GM04503 (cell line): ENCODE measurements around the gene VEGFA.

ENCODE experiments used
- DNase-seq: peaks from one replicate; pipeline ENCODE4 v3.0.0-alpha.2; 2012; ENCODE audit warnings: low read depth

VEGFA gene

GRCh38 chr6:43769526-43770371 lies at the start of gene VEGFA:
TSS of gene VEGFA (plus strand) at chr6:43770211.
- peak; percentile 47 for DNase-seq

GRCh38 chr6:43720999-43721398 lies 49.0 kb upstream of the VEGFA start:
- no peak for DNase-seq

GRCh38 chr6:43722920-43723545 lies 47.0 kb upstream of the VEGFA start:
- no peak for DNase-seq

GRCh38 chr6:43723737-43724295 lies 46.2 kb upstream of the VEGFA start:
- DNase-seq: no peak

DNA sequence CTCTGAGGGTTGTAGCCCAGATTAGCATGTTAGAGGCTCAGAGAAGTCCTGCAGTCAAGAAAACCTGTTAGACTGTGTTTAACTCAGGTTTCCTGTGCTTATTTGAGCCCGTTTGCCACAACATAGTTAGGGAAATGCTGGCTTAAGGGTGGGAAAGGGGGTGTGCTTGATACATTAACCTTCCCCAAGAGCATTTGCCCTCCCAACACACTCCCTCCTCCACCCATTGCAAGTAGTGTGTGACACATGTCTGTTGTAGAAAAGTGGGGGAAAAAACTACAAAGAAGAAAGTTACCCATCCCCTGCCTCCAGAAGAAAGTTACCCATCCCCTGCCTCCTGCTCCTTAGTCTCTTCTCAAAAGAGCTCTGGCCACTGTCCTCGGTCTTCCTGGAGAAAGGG lies 45.7 kb upstream of the VEGFA start:
- no peak for DNase-seq

GRCh38 chr6:43724914-43725642 lies 44.9 kb upstream of the VEGFA start:
- DNase-seq: peak; percentile 42

DNA sequence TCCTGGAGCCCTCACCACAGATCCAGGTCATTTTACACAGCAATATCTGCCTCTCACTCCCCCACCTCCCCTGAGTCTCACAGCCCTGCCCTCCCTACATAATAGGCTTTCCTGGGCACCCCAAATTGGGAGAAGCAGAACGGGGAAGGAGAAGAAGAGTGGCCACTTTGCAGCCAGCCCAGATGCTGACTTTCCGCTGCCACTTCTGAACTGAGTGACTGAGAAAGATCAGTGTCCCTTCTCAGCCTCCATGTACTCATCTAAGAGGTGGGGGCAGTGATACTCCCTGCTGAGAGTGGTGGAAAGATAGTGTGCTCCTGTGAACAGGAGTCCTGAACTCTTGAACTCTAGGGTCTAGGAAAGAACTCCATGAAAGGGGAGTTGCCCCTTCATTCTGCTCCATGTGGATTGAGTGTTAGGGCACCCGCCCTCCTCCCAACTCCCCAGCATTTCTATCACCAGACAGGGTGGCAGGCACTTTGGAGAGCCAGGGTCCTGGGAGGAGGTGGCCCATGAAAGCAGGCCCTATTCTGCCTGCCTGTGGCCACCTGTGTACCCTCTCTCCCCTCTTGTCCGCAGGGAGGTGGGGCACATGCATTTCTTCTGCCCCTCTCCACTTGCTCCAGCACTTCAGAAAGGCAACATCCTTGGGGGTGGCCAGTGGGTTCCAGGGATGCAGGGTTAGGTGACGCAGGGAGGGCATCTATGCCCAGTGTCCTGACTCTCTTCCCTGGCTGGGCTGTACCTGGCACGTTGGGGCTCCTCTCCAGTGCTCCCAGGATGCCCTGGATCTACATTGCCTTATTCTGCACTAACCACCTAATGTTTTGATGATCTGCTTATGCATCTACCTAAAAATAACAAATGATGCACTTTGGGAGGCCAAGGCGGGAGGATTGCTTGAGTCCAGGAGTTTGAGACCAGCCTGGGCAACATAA lies 44.1 kb upstream of the VEGFA start:
- DNase-seq: no peak

DNA sequence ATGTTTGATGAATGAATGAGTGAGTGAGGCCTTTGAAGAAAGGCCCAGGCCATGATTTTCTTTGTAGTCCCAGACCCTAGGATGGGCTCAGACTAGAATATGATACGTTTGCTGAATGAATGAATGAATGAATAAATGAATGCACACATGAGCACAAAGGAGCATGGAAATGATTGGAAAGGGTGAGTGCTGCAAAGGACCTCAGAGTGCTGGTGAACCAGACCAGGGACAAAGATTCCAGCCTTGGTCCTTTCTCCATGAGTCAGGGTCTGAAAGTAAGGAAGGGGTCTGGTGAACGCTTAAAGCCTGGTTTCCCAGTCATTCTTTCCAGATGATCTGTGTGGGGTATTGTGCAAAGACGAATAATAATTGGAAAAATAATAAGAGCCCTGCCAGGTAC lies 42.4 kb upstream of the VEGFA start:
- DNase-seq: no peak

DNA sequence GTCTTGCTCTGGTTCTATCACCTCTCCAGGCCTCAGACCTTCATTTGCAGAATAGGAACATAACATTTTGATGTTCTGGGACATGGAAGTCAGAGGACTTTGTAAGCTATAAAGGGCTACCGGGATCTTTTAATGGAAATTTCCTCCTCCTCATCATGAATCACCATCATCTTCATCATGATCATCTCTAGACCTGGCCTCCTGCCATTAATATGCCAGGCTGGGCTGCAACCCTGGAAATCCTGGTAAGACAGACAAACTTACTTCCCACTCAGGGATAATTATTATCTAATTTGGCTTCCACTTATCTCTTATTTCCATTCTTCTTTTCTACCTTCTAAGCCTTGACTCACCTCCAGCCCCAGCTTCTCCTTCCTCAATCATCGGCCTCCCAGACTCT lies 41.4 kb upstream of the VEGFA start:
- no peak for DNase-seq

- no peak for DNase-seq
Measured at GRCh38 chr6:43729537-43729936, 40.5 kb upstream of the VEGFA start.

GRCh38 chr6:43730634-43731033 lies 39.4 kb upstream of the VEGFA start:
- DNase-seq: no peak

DNA sequence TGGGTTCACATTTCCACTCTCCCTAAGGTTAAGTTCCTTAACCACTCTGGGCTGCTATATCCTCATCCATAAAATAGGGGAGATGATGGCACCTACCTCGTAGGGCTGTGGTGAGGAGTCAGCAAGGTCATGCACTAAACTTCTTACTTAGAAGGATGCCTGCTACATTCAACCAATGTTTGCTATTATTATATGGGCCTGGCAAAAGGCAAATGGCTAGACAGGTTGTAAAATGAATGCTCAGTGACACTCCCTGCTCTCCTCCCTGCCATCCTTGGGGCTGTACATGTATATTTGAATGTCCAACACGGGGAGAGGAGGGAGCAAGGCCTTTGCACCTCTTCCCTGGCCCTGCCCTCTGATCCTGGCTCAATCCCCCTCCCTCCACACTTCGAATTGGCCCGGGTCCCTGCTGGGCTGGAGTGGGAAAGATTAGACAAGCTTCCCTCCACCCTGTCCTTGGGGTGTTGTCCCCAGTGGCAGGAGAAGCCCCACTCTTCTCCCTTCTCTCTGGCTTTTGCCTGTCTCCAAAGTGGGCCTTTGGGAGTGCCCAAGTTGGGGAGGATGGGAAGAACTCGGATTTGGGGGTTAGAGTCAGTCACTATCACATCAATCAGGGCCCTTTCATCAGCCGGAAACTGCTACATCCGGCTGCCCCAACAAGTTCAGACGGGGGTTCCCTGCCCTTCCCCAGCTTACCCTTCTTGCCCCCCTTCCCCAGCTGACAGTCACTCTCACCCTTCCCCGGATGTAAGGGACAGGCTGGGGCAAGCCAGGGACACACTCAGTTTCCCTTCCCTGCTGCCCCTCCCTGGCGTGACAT lies 36.3 kb upstream of the VEGFA start:
- no peak for DNase-seq

GRCh38 chr6:43734294-43734665 lies 35.7 kb upstream of the VEGFA start:
- no peak for DNase-seq

- no peak for DNase-seq
Measured at GRCh38 chr6:43735642-43736199, 34.3 kb upstream of the VEGFA start.

DNA sequence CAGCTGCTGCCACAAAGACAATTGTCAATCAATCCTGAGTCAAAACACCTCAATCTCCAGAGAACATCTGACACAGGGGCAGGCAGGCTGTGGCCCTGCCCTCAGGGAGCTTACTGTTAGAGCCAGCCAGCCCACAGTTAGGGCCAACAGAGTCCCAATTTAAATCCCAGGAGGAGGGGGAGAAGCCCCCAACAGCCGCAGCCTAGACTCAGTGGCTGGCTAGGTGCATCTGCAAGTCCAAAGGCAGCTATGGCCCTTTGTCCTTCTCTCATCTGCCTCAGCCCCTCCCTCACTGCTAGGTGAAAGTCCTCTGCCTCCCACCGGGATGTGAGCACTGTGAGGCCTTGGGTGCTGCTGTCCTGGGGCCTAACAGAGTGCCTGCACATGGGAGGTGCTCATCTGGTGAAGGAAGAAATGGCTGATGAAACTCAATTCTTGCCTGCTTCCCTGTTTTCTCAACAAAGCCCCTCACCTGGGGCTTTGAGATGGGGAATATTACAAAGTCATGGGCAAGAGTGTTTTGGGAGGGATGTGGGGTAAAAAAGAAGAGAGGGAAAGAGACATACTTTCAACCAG lies 33.7 kb upstream of the VEGFA start:
- DNase-seq: no peak

DNA sequence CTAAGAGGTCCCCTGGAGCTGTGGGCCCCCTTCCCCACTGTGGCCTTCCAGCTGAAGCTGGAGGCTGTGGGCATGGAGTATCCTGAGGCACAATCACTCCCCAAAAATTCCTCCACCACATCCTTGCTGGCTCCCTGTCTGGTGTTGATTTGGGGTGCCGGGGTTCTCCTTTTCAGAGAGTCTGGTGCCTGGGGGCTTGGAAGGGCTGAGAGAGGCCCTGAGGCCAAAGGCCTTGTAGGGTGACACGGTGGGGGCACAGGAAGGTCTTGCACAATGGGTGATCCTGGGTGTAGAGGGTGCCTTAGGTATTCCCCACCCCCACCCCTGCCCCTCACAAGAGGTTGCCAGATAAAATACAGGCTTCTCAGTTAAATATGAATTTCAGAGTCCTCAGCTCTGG lies 33.2 kb upstream of the VEGFA start:
- DNase-seq: no peak

- DNase-seq: no peak
Measured at GRCh38 chr6:43737272-43738081, 32.5 kb upstream of the VEGFA start.

- DNase-seq: no peak
Measured at GRCh38 chr6:43738267-43738676, 31.7 kb upstream of the VEGFA start.
